CD8-positive, alpha-beta memory T cell (primary cell): ENCODE data around the gene DTNB. TPM values are rescaled to one million over a fixed set of nuclear protein-coding genes. Genes with fewer than 3 reads are reported as not detected.

Source experiments
- CTCF ChIA-PET: fragments of 350-600 bp; sonication (Branson Sonifier 250); formaldehyde crosslinking; loops from one replicate; lab custom pipeline; 2021; ENCODE audit warnings: antibody characterized with exemption; lab: Charles Lee
- POLR2A ChIA-PET: fragments of 350-600 bp; sonication (Branson Sonifier 250); formaldehyde crosslinking; loops from one replicate; lab custom pipeline; 2021; ENCODE audit warnings: antibody characterized with exemption; lab: Charles Lee
- DNase-seq, 5 donors: peaks; one replicate each; pipeline versions ENCODE4 v3.0.0 to v3.0.0-alpha.2; 2020 to 2022; ENCODE audit warnings: mixed read lengths in 1 of 5
- H3K27ac ChIP-seq: one replicate; pipeline ENCODE4 v1.7.0; 2013; ENCODE audit warnings: low read depth, mild to moderate bottlenecking, low read length, moderate library complexity
- H3K27me3 ChIP-seq: 2 replicates; pipeline ENCODE4 v1.7.0; 2013; ENCODE audit warnings: low read length, mild to moderate bottlenecking; ENCODE audit not compliant: insufficient read depth, poor library complexity, severe bottlenecking
- H3K36me3 ChIP-seq: 2 replicates; pipeline ENCODE4 v1.7.0; 2013; ENCODE audit warnings: mild to moderate bottlenecking, low read length, moderate library complexity; ENCODE audit not compliant: insufficient read depth
- H3K4me1 ChIP-seq: 2 replicates; pipeline ENCODE4 v1.7.0; 2013; ENCODE audit warnings: mild to moderate bottlenecking, low read length, moderate library complexity; ENCODE audit not compliant: insufficient read depth
- H3K4me3 ChIP-seq: 2 replicates; pipeline ENCODE4 v1.7.0; 2013; ENCODE audit warnings: mild to moderate bottlenecking, low read length
- H3K9me3 ChIP-seq: 2 replicates; pipeline ENCODE4 v1.7.0; 2013; ENCODE audit warnings: mild to moderate bottlenecking, low read length
- H3K27ac Mint-ChIP-seq, 8 donors: one replicate each; pipeline ENCODE4 v1.8.0; 2020 to 2021; ENCODE audit warnings: mixed read lengths in 8 of 8, mild to moderate bottlenecking in 6 of 8, inconsistent platforms in 3 of 8, moderate library complexity in 3 of 8
- H3K27me3 Mint-ChIP-seq, 2 donors: one replicate each; pipeline ENCODE4 v1.8.0; 2020 to 2021; ENCODE audit warnings: mixed read lengths in 2 of 2, mild to moderate bottlenecking in 1 of 2, moderate library complexity in 1 of 2
- H3K36me3 Mint-ChIP-seq, 3 donors: one replicate each; pipeline ENCODE4 v1.8.0; 2020 to 2021; ENCODE audit warnings: mixed read lengths in 3 of 3, inconsistent platforms in 1 of 3, mild to moderate bottlenecking in 1 of 3
- H3K4me1 Mint-ChIP-seq, 3 donors: one replicate each; pipeline ENCODE4 v1.8.0; 2020 to 2021; ENCODE audit warnings: mixed read lengths in 3 of 3, inconsistent platforms in 1 of 3, mild to moderate bottlenecking in 1 of 3
- H3K4me3 Mint-ChIP-seq, 7 donors: one replicate each; pipeline ENCODE4 v1.8.0; 2020 to 2021; ENCODE audit warnings: mixed read lengths in 7 of 7, mild to moderate bottlenecking in 6 of 7, moderate library complexity in 4 of 7, inconsistent platforms in 2 of 7
- H3K9me3 Mint-ChIP-seq, 5 donors: one replicate each; pipeline ENCODE4 v1.8.0; 2020 to 2022; ENCODE audit warnings: mixed read lengths in 5 of 5, mild to moderate bottlenecking in 3 of 5, moderate library complexity in 2 of 5, inconsistent platforms in 1 of 5
- polyA plus RNA-seq: library from polyadenylated mRNA; unstranded; fragments of 300-500 nt; fragmentation: Illumina TruSeq; gene quantifications from one replicate; pipeline ENCODE4 v1.2.3, GENCODE V29; 2021
- total RNA-seq, 2 experiments: library from RNA; stranded (reverse); gene quantifications; one replicate each; pipeline ENCODE4 v1.2.3, GENCODE V29; 2021

Gene DTNB
- total and polyA plus RNA-seq, 3 experiments from 2014 or later = 15.2 to 19.4 (median 16.8) TPM

- no peak overlapping the region for H3K27ac ChIP-seq
- no peak overlapping the region for H3K27ac Mint-ChIP-seq
- CTCF ChIA-PET = interaction anchor here (1.1 to 6.1 kb wide), 2 partner anchors 90 to 93 kb away, joined by 3 to 55 read pairs; no protein-coding TSS in a partner anchor
- no peaks in the 10 kb centered on the region for H3K36me3 ChIP-seq
- peaks cover 0 to 4% (median 3%) of the 10 kb centered on the region in 3 donors for H3K4me1 Mint-ChIP-seq
- no peak overlapping the region for H3K4me3 Mint-ChIP-seq
- H3K4me1 ChIP-seq = no peaks in the 10 kb centered on the region
- H3K9me3 Mint-ChIP-seq = no peaks in the 10 kb centered on the region
- no peaks in the 10 kb centered on the region for H3K27me3 Mint-ChIP-seq
- no peaks in the 10 kb centered on the region for H3K36me3 Mint-ChIP-seq
- no peaks in the 10 kb centered on the region for H3K27me3 ChIP-seq
- H3K4me3 ChIP-seq = no peak overlapping the region
- no peaks in the 10 kb centered on the region for H3K9me3 ChIP-seq
- no peak for DNase-seq
- POLR2A ChIA-PET = interaction anchor here (1.1 kb wide), 1 partner anchor 181 kb away, joined by 3 read pairs; no protein-coding TSS in a partner anchor
These were observed 24.4 kb upstream of the DTNB start for GRCh38 chr2:25697559-25698341.

- H3K36me3 Mint-ChIP-seq = no peaks in the 10 kb centered on the region
- H3K4me1 Mint-ChIP-seq = no peaks in the 10 kb centered on the region
These were observed 19.5 kb upstream of the DTNB start for GRCh38 chr2:25692737-25693445.

GRCh38 chr2:25692143-25692542 lies 18.8 kb upstream of the DTNB start:
- CTCF ChIA-PET = interaction anchor here (0.7 to 1.5 kb wide), 3 partner anchors 8 to 102 kb away, joined by 3 to 4 read pairs (median 4); no protein-coding TSS in a partner anchor
- H3K27me3 ChIP-seq = no peaks in the 10 kb centered on the region

More at GRCh38 chr2:25692737-25693445, 19.5 kb upstream of the DTNB start:
- Mint-ChIP-seq H3K27ac (no peak overlapping the region), H3K9me3 (no peaks in the 10 kb centered on the region), H3K4me3 (no peak overlapping the region), H3K27me3 (peaks cover 0 to 3% of the 10 kb centered on the region in 2 donors)
- CTCF ChIA-PET = interaction anchor here (0.7 to 1.5 kb wide), 2 partner anchors 86 to 103 kb away, joined by 3 to 4 read pairs; no protein-coding TSS in a partner anchor
- no peaks in the 10 kb centered on the region for H3K36me3 ChIP-seq
- no peak for DNase-seq
- no peaks in the 10 kb centered on the region for H3K27me3 ChIP-seq
- no peaks in the 10 kb centered on the region for H3K9me3 ChIP-seq
- H3K4me3 ChIP-seq = no peak overlapping the region
- POLR2A ChIA-PET = no interaction called here
- H3K27ac ChIP-seq = no peak overlapping the region
- no peaks in the 10 kb centered on the region for H3K4me1 ChIP-seq

GRCh38 chr2:25690058-25690457 lies 16.7 kb upstream of the DTNB start:
- POLR2A ChIA-PET = no interaction called here
- Mint-ChIP-seq H3K4me3 (no peak overlapping the region), H3K27ac (peak overlapping the region in 1 of 8 donors; percentile 60), H3K9me3 (no peaks in the 10 kb centered on the region), H3K36me3 (no peaks in the 10 kb centered on the region), H3K4me1 (no peaks in the 10 kb centered on the region), H3K27me3 (peaks cover 0 to 3% of the 10 kb centered on the region in 2 donors)
- Histone ChIP-seq H3K4me3 (no peak overlapping the region), H3K9me3 (no peaks in the 10 kb centered on the region), H3K36me3 (no peaks in the 10 kb centered on the region), H3K27ac (no peak overlapping the region), H3K4me1 (no peaks in the 10 kb centered on the region), H3K27me3 (no peaks in the 10 kb centered on the region)
- CTCF ChIA-PET = interaction anchor here (0.9 kb wide), 1 partner anchor 9 kb away, joined by 3 read pairs; no protein-coding TSS in a partner anchor
- no peak for DNase-seq

More at GRCh38 chr2:25692143-25692542, 18.8 kb upstream of the DTNB start:
- Mint-ChIP-seq H3K4me3 (no peak overlapping the region), H3K36me3 (no peaks in the 10 kb centered on the region), H3K9me3 (no peaks in the 10 kb centered on the region), H3K4me1 (no peaks in the 10 kb centered on the region), H3K27ac (no peak overlapping the region), H3K27me3 (peaks cover 0 to 3% of the 10 kb centered on the region in 2 donors)
- Histone ChIP-seq H3K4me3 (no peak overlapping the region), H3K4me1 (no peaks in the 10 kb centered on the region), H3K9me3 (no peaks in the 10 kb centered on the region), H3K36me3 (no peaks in the 10 kb centered on the region), H3K27ac (no peak overlapping the region)
- POLR2A ChIA-PET = no interaction called here
- no peak for DNase-seq

GRCh38 chr2:25688236-25688635 lies 14.9 kb upstream of the DTNB start:
- Mint-ChIP-seq H3K4me1 (no peaks in the 10 kb centered on the region), H3K27me3 (peaks cover 0 to 3% of the 10 kb centered on the region in 2 donors), H3K9me3 (no peaks in the 10 kb centered on the region), H3K27ac (no peak overlapping the region), H3K36me3 (no peaks in the 10 kb centered on the region), H3K4me3 (no peak overlapping the region)
- H3K36me3 ChIP-seq = no peaks in the 10 kb centered on the region
- no peak overlapping the region for H3K4me3 ChIP-seq
- H3K9me3 ChIP-seq = no peaks in the 10 kb centered on the region
- CTCF ChIA-PET = interaction anchor here (0.5 kb wide), 1 partner anchor 1775 kb away, joined by 4 read pairs; no protein-coding TSS in a partner anchor
- no peak for DNase-seq
- no peak overlapping the region for H3K27ac ChIP-seq
- H3K27me3 ChIP-seq = no peaks in the 10 kb centered on the region
- no peaks in the 10 kb centered on the region for H3K4me1 ChIP-seq
- POLR2A ChIA-PET = no interaction called here

- Mint-ChIP-seq H3K4me3 (peak overlapping the region in 1 of 7 donors; percentile 36), H3K9me3 (no peaks in the 10 kb centered on the region), H3K36me3 (no peaks in the 10 kb centered on the region), H3K27me3 (no peaks in the 10 kb centered on the region), H3K27ac (no peak overlapping the region), H3K4me1 (no peaks in the 10 kb centered on the region)
- no peak overlapping the region for H3K4me3 ChIP-seq
- no peaks in the 10 kb centered on the region for H3K27me3 ChIP-seq
- POLR2A ChIA-PET = no interaction called here
- no peaks in the 10 kb centered on the region for H3K9me3 ChIP-seq
- H3K4me1 ChIP-seq = no peaks in the 10 kb centered on the region
- no peak overlapping the region for H3K27ac ChIP-seq
- H3K36me3 ChIP-seq = no peaks in the 10 kb centered on the region
- DNase-seq = no peak
- CTCF ChIA-PET = interaction anchor here (1.2 kb wide), 1 partner anchor 11 kb away, joined by 4 read pairs; no protein-coding TSS in a partner anchor
These were observed 12.4 kb upstream of the DTNB start for GRCh38 chr2:25685741-25686140.

GRCh38 chr2:25684577-25685473 lies 11.4 kb upstream of the DTNB start:
- Histone ChIP-seq H3K36me3 (no peaks in the 10 kb centered on the region), H3K27ac (no peak overlapping the region), H3K4me3 (no peak overlapping the region), H3K4me1 (no peaks in the 10 kb centered on the region), H3K27me3 (no peaks in the 10 kb centered on the region), H3K9me3 (no peaks in the 10 kb centered on the region)
- ChIA-PET POLR2A (no interaction called here), CTCF (interaction anchor here (1.2 kb wide), 1 partner anchor 10 kb away, joined by 4 read pairs; no protein-coding TSS in a partner anchor)
- Mint-ChIP-seq H3K4me1 (no peaks in the 10 kb centered on the region), H3K27ac (no peak overlapping the region), H3K4me3 (no peak overlapping the region), H3K9me3 (no peaks in the 10 kb centered on the region), H3K27me3 (no peaks in the 10 kb centered on the region), H3K36me3 (no peaks in the 10 kb centered on the region)
- DNase-seq = no peak
